ENCODE measurements around the gene TRPV4.

- no peak for TF ChIP-seq POLR2A (IDR thresholded peaks at IDR 0.05; ENCODE audit: low read depth, low read length)
- TF ChIP-seq POLR2AphosphoS5 (IDR thresholded peaks at IDR 0.05; ENCODE audit: low read depth, low read length): no peak
Observed at GRCh38 chr12:109877504-109878246, 44.5 kb upstream of the TRPV4 start.
